OCI-LY7 (cell line): ENCODE results near the gene OR10H4. TPM values are rescaled to one million over a fixed set of nuclear protein-coding genes. Genes with fewer than 3 reads are reported as not detected.

Experiments
- BruUV-seq: library from RNA; stranded (reverse); fragments of 400-500 nt; replicated peaks from 2 replicates; lab custom pipeline; 2021; lab: Mats Ljungman, UMichigan
- CTCF ChIA-PET: fragments of 300-600 bp; sonication (Branson Sonifier 250); formaldehyde crosslinking; loops from one replicate; lab custom pipeline; 2022; ENCODE audit warnings: antibody characterized with exemption; ENCODE audit not compliant: unreplicated experiment; lab: Charles Lee
- POLR2A ChIA-PET: fragments of 300-600 bp; sonication (Branson Sonifier 250); formaldehyde crosslinking; loops from one replicate; lab custom pipeline; 2022; ENCODE audit warnings: antibody characterized with exemption; lab: Charles Lee
- DNase-seq: peaks from one replicate; pipeline ENCODE4 v3.0.0-alpha.2; 2015; ENCODE audit warnings: low spot score
- H2AFZ ChIP-seq: fragments of 200-600 bp; sonication (generic), shearing (Covaris generic); 2 replicates; pipeline ENCODE4 v1.6.1; 2014; ENCODE audit warnings: mild to moderate bottlenecking, antibody characterized with exemption, low read length, moderate library complexity
- H3K27ac ChIP-seq: fragments of 200-600 bp; sonication (generic); 2 replicates; pipeline ENCODE4 v1.5.1; 2014; ENCODE audit warnings: mixed run types, low read depth, mild to moderate bottlenecking, moderate library complexity, low read length, inconsistent platforms; ENCODE audit not compliant: poor library complexity, severe bottlenecking
- H3K36me3 ChIP-seq: fragments of 200-600 bp; sonication (generic); 2 replicates; pipeline ENCODE4 v1.6.1; 2014; ENCODE audit warnings: mild to moderate bottlenecking, antibody characterized with exemption, low read length, moderate library complexity, mixed read lengths; ENCODE audit not compliant: insufficient read depth
- H3K4me1 ChIP-seq: fragments of 200-600 bp; sonication (generic); 2 replicates; pipeline ENCODE4 v1.5.1; 2014; ENCODE audit warnings: mild to moderate bottlenecking, low read length; ENCODE audit not compliant: insufficient read depth, poor library complexity, severe bottlenecking
- H3K4me2 ChIP-seq: fragments of 200-600 bp; sonication (generic); 2 replicates; pipeline ENCODE4 v1.6.1; 2014; ENCODE audit warnings: mild to moderate bottlenecking, low read length
- H3K4me3 ChIP-seq: fragments of 200-600 bp; sonication (generic); 2 replicates; pipeline ENCODE4 v1.5.1; 2014; ENCODE audit warnings: mild to moderate bottlenecking, low read depth, low read length; ENCODE audit not compliant: poor library complexity, severe bottlenecking
- H3K79me2 ChIP-seq: fragments of 200-600 bp; sonication (generic); 2 replicates; pipeline ENCODE4 v1.6.1; 2016; ENCODE audit warnings: low read depth, mild to moderate bottlenecking, low read length, moderate library complexity, mixed read lengths; ENCODE audit not compliant: insufficient read depth
- H3K9me2 ChIP-seq: fragments of 200-600 bp; sonication (generic); 2 replicates; pipeline ENCODE4 v1.6.1; 2016; ENCODE audit warnings: mild to moderate bottlenecking, low read length, mixed read lengths; ENCODE audit not compliant: insufficient read depth
- H3K9me3 ChIP-seq: fragments of 200-600 bp; sonication (generic); 2 replicates; pipeline ENCODE4 v1.6.1; 2014; ENCODE audit warnings: mild to moderate bottlenecking, mixed run types, low read length, mixed read lengths
- H4K20me1 ChIP-seq: fragments of 200-600 bp; sonication (generic); 2 replicates; pipeline ENCODE4 v1.6.1; 2014; ENCODE audit warnings: mild to moderate bottlenecking, antibody characterized with exemption, low read length, moderate library complexity, mixed read lengths; ENCODE audit not compliant: insufficient read depth
- EZH2phosphoT487 ChIP-seq: fragments of 200-600 bp; sonication (generic); IDR thresholded peaks from 2 replicates; pipeline ENCODE4 v1.6.1; 2018; ENCODE audit warnings: low read depth, borderline replicate concordance, mild to moderate bottlenecking, mixed run types, antibody characterized with exemption, low read length, moderate library complexity, mixed read lengths
- intact Hi-C: fragments of 100-400 bp; cut with micrococcal nuclease; formaldehyde crosslinking; loops from one replicate; pipeline ENCODE4 v1.10.0; 2022; ENCODE audit not compliant: unreplicated experiment
- total RNA-seq, 2 experiments: library from RNA; depleted of rRNA in 1 of 2; stranded (reverse); fragments of >200 nt in 1 of 2; shearing (Covaris generic) in 1 of 2; gene quantifications; 2 replicates each; pipeline ENCODE4 v1.2.3, GENCODE V29; 2014 to 2022
- TF ChIP-seq, protein P1 (sequence below): fragments of 200-600 bp; sonication (generic); conservative IDR thresholded peaks from 2 replicates; pipeline ENCODE4 v1.5.1; 2014; ENCODE audit warnings: mild to moderate bottlenecking, antibody characterized with exemption, low read length, moderate library complexity, mixed read lengths

OR10H4 gene
- total RNA-seq, 2 experiments from 2014 or later: not detected

DNA sequence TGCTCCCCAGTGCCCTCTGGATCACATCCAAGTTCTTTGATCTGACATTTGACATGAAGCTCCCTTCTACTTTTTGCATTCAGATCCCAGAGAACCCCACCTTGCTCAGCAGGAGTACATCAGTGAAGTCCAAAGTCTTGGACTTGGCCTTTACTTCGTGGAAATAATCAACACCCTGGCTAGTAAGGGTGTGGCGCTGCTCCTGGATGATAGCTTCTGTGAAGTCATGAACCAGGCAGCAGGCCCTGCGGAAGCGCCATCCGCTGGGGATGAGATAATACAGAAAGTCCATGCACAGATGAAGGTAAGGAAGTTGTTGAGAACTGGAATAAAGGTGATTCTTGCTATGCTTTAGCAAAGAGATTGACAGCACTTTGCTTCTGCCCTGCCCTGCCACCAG lies 43.2 kb downstream of the OR10H4 start:
- no peaks in the 10 kb centered on the region for H3K36me3 ChIP-seq
- POLR2A ChIA-PET: no interaction called here

DNA sequence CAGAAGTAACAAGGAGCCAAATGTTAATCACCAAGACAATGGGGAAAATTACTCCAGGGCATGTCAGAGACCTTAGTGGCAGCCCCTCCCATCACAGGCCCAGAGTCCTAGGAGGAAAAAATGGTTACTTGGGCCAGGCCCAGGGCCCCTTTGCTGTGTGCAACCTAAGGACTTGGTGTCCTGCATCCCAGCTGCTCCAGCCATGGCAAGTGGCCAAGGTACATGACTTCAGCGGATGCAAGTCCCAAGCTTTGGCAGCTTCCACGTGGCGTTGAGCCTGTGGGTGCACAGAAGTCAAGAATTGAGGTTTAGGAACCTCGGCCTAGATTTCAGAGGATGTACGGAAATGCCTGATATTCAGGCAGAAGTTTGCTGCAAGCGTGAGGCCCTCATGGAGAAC lies 46.7 kb downstream of the OR10H4 start:
- no peaks in the 10 kb centered on the region for H3K9me2 ChIP-seq
- intact Hi-C loops: no loop called here
- no peaks in the 10 kb centered on the region for H3K36me3 ChIP-seq
- no TSS peak for BruUV-seq
- CTCF ChIA-PET: no interaction called here
- H2AFZ ChIP-seq: no peak overlapping the region
- DNase-seq: no peak
- H3K4me2 ChIP-seq: no peak overlapping the region
- no peak overlapping the region for H3K4me3 ChIP-seq
- H3K79me2 ChIP-seq: no peaks in the 10 kb centered on the region
- H4K20me1 ChIP-seq: no peaks in the 10 kb centered on the region
- no peaks in the 10 kb centered on the region for H3K9me3 ChIP-seq
- H3K4me1 ChIP-seq: no peaks in the 10 kb centered on the region
- POLR2A ChIA-PET: interaction anchor here (0.6 kb wide), 1 partner anchor 199 kb away, joined by 3 read pairs; no protein-coding TSS in a partner anchor
- TF ChIP-seq, protein P1, sequence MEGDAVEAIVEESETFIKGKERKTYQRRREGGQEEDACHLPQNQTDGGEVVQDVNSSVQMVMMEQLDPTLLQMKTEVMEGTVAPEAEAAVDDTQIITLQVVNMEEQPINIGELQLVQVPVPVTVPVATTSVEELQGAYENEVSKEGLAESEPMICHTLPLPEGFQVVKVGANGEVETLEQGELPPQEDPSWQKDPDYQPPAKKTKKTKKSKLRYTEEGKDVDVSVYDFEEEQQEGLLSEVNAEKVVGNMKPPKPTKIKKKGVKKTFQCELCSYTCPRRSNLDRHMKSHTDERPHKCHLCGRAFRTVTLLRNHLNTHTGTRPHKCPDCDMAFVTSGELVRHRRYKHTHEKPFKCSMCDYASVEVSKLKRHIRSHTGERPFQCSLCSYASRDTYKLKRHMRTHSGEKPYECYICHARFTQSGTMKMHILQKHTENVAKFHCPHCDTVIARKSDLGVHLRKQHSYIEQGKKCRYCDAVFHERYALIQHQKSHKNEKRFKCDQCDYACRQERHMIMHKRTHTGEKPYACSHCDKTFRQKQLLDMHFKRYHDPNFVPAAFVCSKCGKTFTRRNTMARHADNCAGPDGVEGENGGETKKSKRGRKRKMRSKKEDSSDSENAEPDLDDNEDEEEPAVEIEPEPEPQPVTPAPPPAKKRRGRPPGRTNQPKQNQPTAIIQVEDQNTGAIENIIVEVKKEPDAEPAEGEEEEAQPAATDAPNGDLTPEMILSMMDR: no peak
- TF ChIP-seq EZH2phosphoT487: no peak
- no peak overlapping the region for H3K27ac ChIP-seq

More for the DNA sequence above, 43.2 kb downstream of the OR10H4 start:
- H3K4me3 ChIP-seq: no peak overlapping the region
- no peak for TF ChIP-seq EZH2phosphoT487
- TF ChIP-seq, protein P1: no peak
- no peak overlapping the region for H2AFZ ChIP-seq
- H3K79me2 ChIP-seq: no peaks in the 10 kb centered on the region
- no TSS peak for BruUV-seq
- H4K20me1 ChIP-seq: no peaks in the 10 kb centered on the region
- intact Hi-C loops: no loop called here
- H3K9me2 ChIP-seq: no peaks in the 10 kb centered on the region
- H3K4me2 ChIP-seq: no peak overlapping the region
- CTCF ChIA-PET: no interaction called here
- no peaks in the 10 kb centered on the region for H3K4me1 ChIP-seq
- no peaks in the 10 kb centered on the region for H3K9me3 ChIP-seq
- H3K27ac ChIP-seq: no peak overlapping the region
- DNase-seq: no peak

DNA sequence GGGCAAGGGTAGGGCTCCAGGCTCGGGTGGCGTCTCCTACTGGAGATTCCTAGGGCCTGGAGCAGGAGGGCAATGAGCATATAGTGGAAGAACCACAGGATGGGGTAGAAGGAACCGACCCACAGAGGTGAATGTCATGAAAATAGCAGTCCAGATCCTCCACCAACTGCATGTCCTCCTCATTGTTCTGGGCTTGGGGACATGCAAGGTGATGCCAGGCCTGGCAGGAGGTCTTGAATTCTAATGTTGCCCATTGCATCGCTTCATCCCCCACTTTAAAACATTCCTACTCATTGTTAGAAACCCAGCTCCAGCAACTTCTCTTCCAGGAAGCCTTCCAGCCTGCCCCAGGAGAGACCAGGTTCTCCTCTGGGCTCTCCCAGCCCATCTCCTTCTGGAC lies 49.4 kb downstream of the OR10H4 start:
- no peaks in the 10 kb centered on the region for H3K9me3 ChIP-seq
- ChIA-PET CTCF (no interaction called here), POLR2A (no interaction called here)
- intact Hi-C loops: no loop called here
- no peak overlapping the region for H3K4me2 ChIP-seq
- H3K9me2 ChIP-seq: no peaks in the 10 kb centered on the region
- no peaks in the 10 kb centered on the region for H3K4me1 ChIP-seq
- no peak for DNase-seq
- no peaks in the 10 kb centered on the region for H3K36me3 ChIP-seq
- TF ChIP-seq, protein P1: no peak
- TF ChIP-seq EZH2phosphoT487: no peak
- no peaks in the 10 kb centered on the region for H4K20me1 ChIP-seq
- no peak overlapping the region for H3K27ac ChIP-seq
- BruUV-seq: no TSS peak
- no peak overlapping the region for H2AFZ ChIP-seq
- no peak overlapping the region for H3K4me3 ChIP-seq
- H3K79me2 ChIP-seq: no peaks in the 10 kb centered on the region

Other genes starting within 250 kb of the OR10H4 start
- gene OR10H2, start 221.0 kb upstream of the OR10H4 start, total RNA-seq (2014; rRNA removed; shearing (Covaris generic)): not detected in 2 replicates
- not detected in 2 replicates for gene OR10H2, start 221.0 kb upstream of the OR10H4 start, total RNA-seq (2022)
- not detected in 2 replicates for gene OR10H3, start 211.0 kb upstream of the OR10H4 start, total RNA-seq (2014; rRNA removed; shearing (Covaris generic))
- not detected in 2 replicates for gene OR10H3, start 211.0 kb upstream of the OR10H4 start, total RNA-seq (2022)
- not detected in 2 replicates for gene OR10H5, start 161.3 kb upstream of the OR10H4 start, total RNA-seq (2014; rRNA removed; shearing (Covaris generic))
- gene OR10H5, start 161.3 kb upstream of the OR10H4 start, total RNA-seq (2022): not detected in 2 replicates
- gene OR10H1, start 133.3 kb upstream of the OR10H4 start, total RNA-seq (2014; rRNA removed; shearing (Covaris generic)): not detected in 2 replicates
- 0.11 TPM in 1 of 2 replicates, not detected in the other for gene OR10H1, start 133.3 kb upstream of the OR10H4 start, total RNA-seq (2022)
- not detected in 2 replicates for gene CYP4F2, start 50.9 kb upstream of the OR10H4 start, total RNA-seq (2014; rRNA removed; shearing (Covaris generic))
- gene CYP4F2, start 50.9 kb upstream of the OR10H4 start, total RNA-seq (2022): not detected in 2 replicates
- gene CYP4F11, start 14.5 kb upstream of the OR10H4 start, total RNA-seq (2014; rRNA removed; shearing (Covaris generic)): 0.18 and 0.22 TPM in 2 replicates
- 0.25 TPM in 1 of 2 replicates, not detected in the other for gene CYP4F11, start 14.5 kb upstream of the OR10H4 start, total RNA-seq (2022)
- 111 and 134 TPM in 2 replicates for gene TPM4, start 127.5 kb downstream of the OR10H4 start, total RNA-seq (2014; rRNA removed; shearing (Covaris generic))
- gene TPM4, start 127.5 kb downstream of the OR10H4 start, total RNA-seq (2022): 98.1 and 108 TPM in 2 replicates
- 64.9 and 69.1 TPM in 2 replicates for gene RAB8A, start 162.9 kb downstream of the OR10H4 start, total RNA-seq (2014; rRNA removed; shearing (Covaris generic))
- gene RAB8A, start 162.9 kb downstream of the OR10H4 start, total RNA-seq (2022): 124 and 138 TPM in 2 replicates
- gene HSH2D, start 194.7 kb downstream of the OR10H4 start, total RNA-seq (2014; rRNA removed; shearing (Covaris generic)): 52.4 and 57.6 TPM in 2 replicates
- gene HSH2D, start 194.7 kb downstream of the OR10H4 start, total RNA-seq (2022): 70.4 and 79.0 TPM in 2 replicates
- 5.4 TPM in 1 of 2 replicates, not detected in the other for gene CIB3, start 224.5 kb downstream of the OR10H4 start, total RNA-seq (2014; rRNA removed; shearing (Covaris generic))
- gene CIB3, start 224.5 kb downstream of the OR10H4 start, total RNA-seq (2022): not detected in 2 replicates
- 71.0 and 104 TPM in 2 replicates for gene FAM32A, start 236.4 kb downstream of the OR10H4 start, total RNA-seq (2014; rRNA removed; shearing (Covaris generic))
- 64.5 and 65.7 TPM in 2 replicates for gene FAM32A, start 236.4 kb downstream of the OR10H4 start, total RNA-seq (2022)
- 68.4 and 92.9 TPM in 2 replicates for gene AP1M1, start 248.9 kb downstream of the OR10H4 start, total RNA-seq (2014; rRNA removed; shearing (Covaris generic))
- gene AP1M1, start 248.9 kb downstream of the OR10H4 start, total RNA-seq (2022): 94.6 and 104 TPM in 2 replicates